ENCODE results near the gene THAP7. TPM values are rescaled to one million over a fixed set of nuclear protein-coding genes. Genes with fewer than 3 reads are reported as not detected.

Gene THAP7
- total RNA-seq, 1 experiment from 2014 or later = 27.7 TPM

GRCh38 chr22:21016644-21017420 is 14.9 kb upstream of the THAP7 start:
- no peaks in the 10 kb centered on the region for H3K9me3 ChIP-seq (ENCODE audit: control insufficient read depth in 1 of 2, insufficient read depth in 1 of 2, low read depth in 1 of 2, low read length in 2 of 2)
- intact Hi-C loops (cut with micrococcal nuclease) = no loop called here
- H3K27ac ChIP-seq (ENCODE audit: low read depth, low read length) = no peak overlapping the region
- H3K36me3 ChIP-seq (ENCODE audit: control insufficient read depth in 1 of 2, insufficient read depth in 2 of 2, low read length in 2 of 2) = no peaks in the 10 kb centered on the region
- H3K9ac ChIP-seq (ENCODE audit: low read length) = no peak overlapping the region
- no peak for ATAC-seq
- H3K4me2 ChIP-seq (ENCODE audit: low read length) = no peak overlapping the region
- H3K79me2 ChIP-seq (ENCODE audit: insufficient read depth, low read length) = no peaks in the 10 kb centered on the region
- H3K4me3 ChIP-seq (replicated peaks in 1 of 2; ENCODE audit: low read depth in 1 of 2, low read length in 2 of 2) = no peak overlapping the region
- DNase-seq (ENCODE audit: low read depth, low spot score) = no peak
- no peaks in the 10 kb centered on the region for H4K20me1 ChIP-seq (ENCODE audit: insufficient read depth)
- peaks cover 15 to 20% of the 10 kb centered on the region in 2 experiments for H3K4me1 ChIP-seq (ENCODE audit: control insufficient read depth in 1 of 2, insufficient read depth in 2 of 2, low read length in 2 of 2)
- ChIA-PET RAD21 (ENCODE audit: low non-redundant PET in 1 of 2, low total read pairs in 2 of 2, uncharacterized antibody in 2 of 2, unreplicated experiment in 2 of 2) (no interaction called here), CTCF (no interaction called here), POLR2A (no interaction called here)
- H3K27me3 ChIP-seq (ENCODE audit: insufficient read depth, low read length) = no peaks in the 10 kb centered on the region
- H3K9me2 ChIP-seq (ENCODE audit: insufficient read depth) = no peaks in the 10 kb centered on the region
- no peak for TF ChIP-seq ZNF274 (IDR thresholded peaks at IDR 0.05; ENCODE audit: low read depth, low read length)
- no TSS peak for BruUV-seq (replicated peaks)
- H2AFZ ChIP-seq (ENCODE audit: low read depth, low read length, poor library complexity, severe bottlenecking) = no peak overlapping the region

GRCh38 chr22:21015466-21016006 is 13.6 kb upstream of the THAP7 start:
- ChIA-PET POLR2A (no interaction called here), CTCF (no interaction called here), RAD21 (ENCODE audit: low non-redundant PET in 1 of 2, low total read pairs in 2 of 2, uncharacterized antibody in 2 of 2, unreplicated experiment in 2 of 2) (no interaction called here)
- peaks cover 15 to 20% of the 10 kb centered on the region in 2 experiments for H3K4me1 ChIP-seq (ENCODE audit: control insufficient read depth in 1 of 2, insufficient read depth in 2 of 2, low read length in 2 of 2)
- intact Hi-C loops (cut with micrococcal nuclease) = no loop called here
- H3K27me3 ChIP-seq (ENCODE audit: insufficient read depth, low read length) = no peaks in the 10 kb centered on the region
- no peaks in the 10 kb centered on the region for H3K79me2 ChIP-seq (ENCODE audit: insufficient read depth, low read length)
- no peak overlapping the region for H3K4me2 ChIP-seq (ENCODE audit: low read length)
- TF ChIP-seq YY1 (IDR thresholded peaks at IDR 0.05; ENCODE audit: extremely low read depth, insufficient replicate concordance, low read depth, low read length) (no peak), EGR1 (IDR thresholded peaks at IDR 0.05; ENCODE audit: low read depth) (no peak), EZH2 (IDR thresholded peaks at IDR 0.05) (no peak), FOSL1 (IDR thresholded peaks at IDR 0.05; ENCODE audit: low read depth) (no peak), ZNF274 (IDR thresholded peaks at IDR 0.05; ENCODE audit: low read depth, low read length) (no peak), SRF (IDR thresholded peaks at IDR 0.05; ENCODE audit: low read depth) (no peak), SP1 (IDR thresholded peaks at IDR 0.05; ENCODE audit: low read depth) (no peak), RAD21 (IDR thresholded peaks at IDR 0.05; ENCODE audit: low read depth) (no peak), CTCF (IDR thresholded peaks at IDR 0.05 in 2 of 3, conservative IDR thresholded peaks at IDR 0.05 in 1 of 3; ENCODE audit: borderline replicate concordance in 1 of 3, insufficient read depth in 1 of 3, low read depth in 2 of 3, low read length in 2 of 3) (no peak), CEBPB (IDR thresholded peaks at IDR 0.05; ENCODE audit: low read depth) (no peak), POLR2A (IDR thresholded peaks at IDR 0.05; ENCODE audit: borderline replicate concordance, extremely low read depth, insufficient read depth, insufficient read length) (no peak), MAX (IDR thresholded peaks at IDR 0.05) (no peak)
- H3K4me3 ChIP-seq (replicated peaks in 1 of 2; ENCODE audit: low read depth in 1 of 2, low read length in 2 of 2) = no peak overlapping the region
- H3K9me3 ChIP-seq (ENCODE audit: control insufficient read depth in 1 of 2, insufficient read depth in 1 of 2, low read depth in 1 of 2, low read length in 2 of 2) = no peaks in the 10 kb centered on the region
- no peak overlapping the region for H3K9ac ChIP-seq (ENCODE audit: low read length)
- no TSS peak for BruUV-seq (replicated peaks)
- H3K9me2 ChIP-seq (ENCODE audit: insufficient read depth) = no peaks in the 10 kb centered on the region
- DNase-seq (ENCODE audit: low read depth, low spot score) = no peak
- H4K20me1 ChIP-seq (ENCODE audit: insufficient read depth) = no peaks in the 10 kb centered on the region
- no peak overlapping the region for H3K27ac ChIP-seq (ENCODE audit: low read depth, low read length)
- no peak for ATAC-seq
- H2AFZ ChIP-seq (ENCODE audit: low read depth, low read length, poor library complexity, severe bottlenecking) = no peak overlapping the region
- no peaks in the 10 kb centered on the region for H3K36me3 ChIP-seq (ENCODE audit: control insufficient read depth in 1 of 2, insufficient read depth in 2 of 2, low read length in 2 of 2)

Data from HCT116 (cell line).